WTC11 (cell line): ENCODE data around the gene AQP9. TPM values are rescaled to one million over a fixed set of nuclear protein-coding genes. Genes with fewer than 3 reads are reported as not detected.

Experiments
- ATAC-seq: fragments of 200-7000 bp; cut with Tn5 transposase; 2 replicates; pipeline ENCODE4 v1.10.0; 2021; ENCODE audit warnings: mild to moderate bottlenecking, moderate library complexity
- CTCF ChIA-PET: fragments of 300-600 bp; sonication (Branson Sonifier 250); formaldehyde crosslinking; loops from one replicate; lab custom pipeline; 2021; ENCODE audit warnings: antibody characterized with exemption; lab: Charles Lee
- POLR2A ChIA-PET: fragments of 350-600 bp; sonication (Branson Sonifier 250); formaldehyde crosslinking; loops from one replicate; lab custom pipeline; 2021; ENCODE audit warnings: antibody characterized with exemption; lab: Charles Lee
- DNase-seq: peaks from one replicate; pipeline ENCODE4 v3.0.0; 2021; ENCODE audit warnings: low spot score
- H3K27ac Mint-ChIP-seq: 2 replicates; pipeline ENCODE4 v1.8.0; 2021; ENCODE audit warnings: mixed read lengths
- H3K27me3 Mint-ChIP-seq: 2 replicates; pipeline ENCODE4 v1.8.0; 2021; ENCODE audit warnings: low read depth, mild to moderate bottlenecking, moderate library complexity, mixed read lengths
- H3K36me3 Mint-ChIP-seq: 2 replicates; pipeline ENCODE4 v1.8.0; 2021; ENCODE audit warnings: mixed read lengths
- H3K4me1 Mint-ChIP-seq: 2 replicates; pipeline ENCODE4 v1.8.0; 2022; ENCODE audit warnings: mixed read lengths
- H3K4me3 Mint-ChIP-seq: 2 replicates; pipeline ENCODE4 v1.8.0; 2021; ENCODE audit warnings: mild to moderate bottlenecking, moderate library complexity, mixed read lengths
- H3K9me3 Mint-ChIP-seq: 2 replicates; pipeline ENCODE4 v1.8.0; 2021; ENCODE audit warnings: mixed read lengths
- ARID4B ChIP-seq: sonication (generic); formaldehyde crosslinking; IDR thresholded peaks from 2 replicates; pipeline ENCODE4 v1.8.0; 2023; ENCODE audit warnings: missing genetic modification reagents, mild to moderate bottlenecking, borderline replicate concordance
- ATF3 ChIP-seq: sonication (generic); formaldehyde crosslinking; conservative IDR thresholded peaks from 2 replicates; pipeline ENCODE4 v1.8.1; 2022; ENCODE audit warnings: mild to moderate bottlenecking, missing genetic modification reagents
- ATF6 ChIP-seq: sonication (generic); formaldehyde crosslinking; IDR thresholded peaks from 2 replicates; pipeline ENCODE4 v1.8.1; 2023; ENCODE audit warnings: mild to moderate bottlenecking, missing genetic modification reagents
- CDX4 ChIP-seq: fragments of 250-450 bp; sonication (Bioruptor Pico); IDR thresholded peaks from 2 replicates; pipeline ENCODE4 v1.9.0; 2021; ENCODE audit warnings: moderate library complexity, mild to moderate bottlenecking, inconsistent platforms, borderline replicate concordance
- ELF4 ChIP-seq: sonication (generic); formaldehyde crosslinking; IDR thresholded peaks from 2 replicates; pipeline ENCODE4 v1.8.1; 2022; ENCODE audit warnings: low read depth, mild to moderate bottlenecking, moderate library complexity, missing genetic modification reagents
- ESRRA ChIP-seq: sonication (generic); formaldehyde crosslinking; IDR thresholded peaks from 2 replicates; pipeline ENCODE4 v1.8.1; 2022; ENCODE audit warnings: mild to moderate bottlenecking, missing genetic modification reagents, borderline replicate concordance
- FOXP4 ChIP-seq: sonication (generic); formaldehyde crosslinking; IDR thresholded peaks from 2 replicates; pipeline ENCODE4 v1.8.0; 2022; ENCODE audit warnings: mild to moderate bottlenecking, missing genetic modification reagents
- IRF2 ChIP-seq: sonication (generic); formaldehyde crosslinking; IDR thresholded peaks from 2 replicates; pipeline ENCODE4 v1.8.0; 2022; ENCODE audit warnings: low read depth, missing genetic modification reagents, borderline replicate concordance
- JUN ChIP-seq: sonication (generic); formaldehyde crosslinking; IDR thresholded peaks from 2 replicates; pipeline ENCODE4 v1.8.0; 2023; ENCODE audit warnings: mild to moderate bottlenecking, missing genetic modification reagents
- MLX ChIP-seq: sonication (generic); formaldehyde crosslinking; IDR thresholded peaks from 2 replicates; pipeline ENCODE4 v1.8.1; 2023; ENCODE audit warnings: mild to moderate bottlenecking, missing genetic modification reagents, moderate library complexity
- MYBL2 ChIP-seq: sonication (generic); formaldehyde crosslinking; IDR thresholded peaks from 2 replicates; pipeline ENCODE4 v1.8.1; 2023; ENCODE audit warnings: mild to moderate bottlenecking, moderate library complexity, missing genetic modification reagents
- NFYB ChIP-seq: sonication (generic); formaldehyde crosslinking; conservative IDR thresholded peaks from 2 replicates; pipeline ENCODE4 v1.8.0; 2022; ENCODE audit warnings: low read depth, missing genetic modification reagents
- SMAD4 ChIP-seq: sonication (generic); formaldehyde crosslinking; IDR thresholded peaks from 2 replicates; pipeline ENCODE4 v1.8.0; 2022; ENCODE audit warnings: mild to moderate bottlenecking, missing genetic modification reagents
- TP53 ChIP-seq: sonication (generic); formaldehyde crosslinking; IDR thresholded peaks from 2 replicates; pipeline ENCODE4 v1.8.1; 2023; ENCODE audit warnings: mild to moderate bottlenecking, missing genetic modification reagents
- total RNA-seq: library from RNA; stranded (reverse); gene quantifications from 3 replicates; pipeline ENCODE4 v1.2.3, GENCODE V29; 2021

Gene AQP9
- total RNA-seq, 1 experiment from 2014 or later, result 0.07 TPM

- TF ChIP-seq FOXP4, result no peak
- TF ChIP-seq, all 79 proteins: peak for 0
These were observed 2.5 kb upstream of the AQP9 start (continued) for GRCh38 chr15:58135511-58136174.

- H3K4me1 Mint-ChIP-seq, result peaks cover 16% of the 10 kb centered on the region
- ATAC-seq, result no peak
- no peak for TF ChIP-seq ATF6 (CRISPR knock-in tag)
- TF ChIP-seq ARID4B, result no peak
- no peak for TF ChIP-seq MLX
- TF ChIP-seq ELF4 (CRISPR knock-in tag), result no peak
- no peak for TF ChIP-seq JUN
- no peak for TF ChIP-seq MYBL2 (CRISPR knock-in tag)
- no peak for TF ChIP-seq NFYB
- no peak for TF ChIP-seq SMAD4 (CRISPR knock-in tag)
- TF ChIP-seq ATF3 (CRISPR knock-in tag), result no peak
- TF ChIP-seq ESRRA, result no peak
- no peak for TF ChIP-seq CDX4 (CRISPR knock-in tag)
- TF ChIP-seq, all 79 proteins: peak for 0
- Mint-ChIP-seq H3K27ac (no peak overlapping the region), H3K4me3 (no peak overlapping the region), H3K9me3 (no peaks in the 10 kb centered on the region), H3K27me3 (0 out of 2 replicates have a peak, but pooled peaks cover 2% of the 10 kb centered on the region), H3K36me3 (no peaks in the 10 kb centered on the region)
- DNase-seq, result no peak
- CTCF ChIA-PET, result interaction anchor here (1.0 kb wide), 1 partner anchor 46 kb away, joined by 3 read pairs; no protein-coding TSS in a partner anchor
- POLR2A ChIA-PET, result no interaction called here
These were observed 1.4 kb upstream of the AQP9 start for GRCh38 chr15:58136731-58137130.

GRCh38 chr15:58137686-58138085, 495 bp upstream of the AQP9 start:
- POLR2A ChIA-PET, result no interaction called here
- Mint-ChIP-seq H3K9me3 (no peaks in the 10 kb centered on the region), H3K4me1 (peaks cover 16% of the 10 kb centered on the region), H3K27me3 (peaks cover 2% of the 10 kb centered on the region; the same call in 1 of the 2 replicates), H3K4me3 (no peak overlapping the region), H3K27ac (no peak overlapping the region), H3K36me3 (no peaks in the 10 kb centered on the region)
- CTCF ChIA-PET, result no interaction called here
- no peak for TF ChIP-seq IRF2
- TF ChIP-seq TP53 (CRISPR knock-in tag), result no peak
- no peak for DNase-seq
- ATAC-seq, result no peak
